SW 1271 (cell line): Measurements from ENCODE around the gene KRT7.
"Not testable (repeated sequence)": the region's sequence is repeated elsewhere in the genome, so short reads cannot be mapped to it uniquely, and the experiment has no call there.

ENCODE experiments used
- DNase-seq, 2 experiments: peaks; one replicate each; lab custom pipeline; 2025; lab: John Stamatoyannopoulos, UW

The KRT7 gene

DNA sequence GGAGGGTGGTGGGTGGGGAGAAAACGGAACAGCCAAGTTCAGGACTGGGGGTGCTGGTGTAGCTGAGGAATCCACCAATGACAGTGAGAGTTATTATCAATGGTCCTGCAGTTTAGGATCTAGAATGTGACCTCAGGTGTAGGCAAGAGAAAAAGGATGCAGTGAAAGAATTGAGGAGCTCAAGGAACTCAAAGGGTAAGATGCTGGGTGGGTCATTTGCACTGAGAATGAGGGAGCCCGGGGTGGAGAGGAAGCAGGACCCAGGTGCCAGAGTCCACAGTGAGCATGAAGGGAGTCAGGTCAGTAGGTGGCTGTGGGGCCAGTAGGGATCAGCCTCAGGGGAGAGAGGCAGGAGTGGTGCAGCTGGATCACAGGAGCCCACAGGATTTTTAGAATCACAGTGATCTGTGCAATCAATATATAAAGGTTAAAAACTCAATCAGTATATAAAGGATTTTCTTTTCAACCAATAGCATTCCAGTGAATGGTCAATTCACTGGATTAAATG, 3.2 kb upstream of the KRT7 start:
- DNase-seq = no peak

DNA sequence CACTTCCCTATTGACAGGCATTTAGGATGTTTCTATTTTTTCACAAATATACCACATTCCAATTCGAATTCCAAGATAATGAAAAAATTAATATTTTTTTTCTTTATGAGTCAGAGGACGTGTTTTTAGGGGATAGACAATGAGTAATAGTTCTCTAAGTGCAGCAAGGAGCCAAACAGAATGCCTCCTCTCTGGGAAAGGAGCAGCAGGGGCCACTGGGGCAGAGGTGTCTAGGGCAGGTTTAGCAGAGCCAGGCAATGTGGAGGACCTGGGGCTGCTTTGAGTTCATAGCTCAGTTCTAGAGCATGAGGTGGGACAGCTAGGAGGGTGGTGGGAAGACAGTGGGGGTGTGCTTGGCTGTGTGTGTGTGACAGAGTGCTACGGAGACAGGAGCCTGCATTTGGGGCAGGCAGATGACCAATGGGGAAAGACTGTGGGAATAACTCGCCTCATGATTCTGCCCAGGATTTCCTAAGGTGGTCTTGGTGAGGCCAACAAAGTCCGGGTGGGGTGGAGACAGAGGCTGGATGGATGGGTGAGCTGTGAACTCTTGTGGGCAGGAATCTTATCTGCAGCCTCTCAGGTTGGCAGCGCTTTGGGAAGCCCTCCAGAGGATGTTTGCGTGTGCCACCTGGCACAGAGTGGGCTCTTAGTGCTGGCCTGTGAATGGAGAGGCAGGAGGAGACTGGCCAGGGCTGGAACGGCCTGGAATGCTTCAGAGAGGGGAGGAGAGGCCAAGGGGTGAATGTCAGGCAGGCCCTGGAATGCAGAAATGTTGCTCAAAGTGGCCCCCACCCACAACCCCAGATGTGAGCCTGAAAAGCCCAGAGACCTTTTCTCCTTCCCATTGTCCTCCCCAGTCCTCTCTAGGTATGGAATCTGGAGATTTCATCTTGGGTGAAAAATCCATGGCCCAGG, 2.4 kb upstream of the KRT7 start:
- DNase-seq = peak; percentile 22 to 84

DNA sequence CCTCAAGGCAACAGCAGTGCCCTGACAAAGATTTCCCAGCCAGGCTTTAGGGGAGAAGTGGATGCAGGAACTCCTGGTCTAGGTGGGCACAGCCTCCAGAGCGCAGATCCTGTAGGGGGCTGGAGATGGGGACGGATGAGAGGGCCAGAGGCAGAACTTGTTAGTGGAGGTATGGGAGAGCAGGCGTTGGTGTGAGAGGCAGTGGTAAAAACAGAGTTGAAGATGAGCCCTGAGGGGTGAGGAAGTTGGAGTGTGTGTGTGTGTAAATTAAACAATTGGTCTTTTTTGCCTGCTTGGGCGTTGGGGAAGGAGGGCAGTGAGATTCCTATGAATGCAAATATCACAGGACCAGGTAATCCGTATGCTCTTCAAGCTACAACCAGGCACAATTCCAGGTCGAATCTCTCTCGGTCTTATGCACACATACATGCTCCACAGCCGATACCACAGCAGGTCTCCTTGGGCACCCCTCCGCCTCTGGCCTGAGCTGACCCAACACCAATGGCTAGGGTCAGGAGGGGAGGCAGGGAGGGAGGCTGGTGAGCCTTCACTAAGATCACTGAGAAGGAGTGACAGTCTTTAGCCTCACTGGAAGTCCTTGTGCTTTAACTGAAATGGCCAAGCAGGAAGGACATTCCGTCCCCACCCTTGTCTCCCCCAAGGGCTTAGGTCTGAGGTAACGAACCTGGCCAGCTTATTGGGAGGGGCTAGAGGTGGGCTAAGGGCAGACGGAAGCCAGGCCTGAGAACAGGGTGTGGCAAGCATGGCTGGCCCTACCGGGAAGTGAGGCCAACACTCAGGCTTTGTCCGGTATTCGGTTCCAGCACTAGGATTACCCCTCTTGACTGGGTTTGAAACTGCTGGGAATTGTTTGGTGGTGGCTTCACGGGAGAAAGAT, 1.5 kb upstream of the KRT7 start:
- DNase-seq = no peak

DNA sequence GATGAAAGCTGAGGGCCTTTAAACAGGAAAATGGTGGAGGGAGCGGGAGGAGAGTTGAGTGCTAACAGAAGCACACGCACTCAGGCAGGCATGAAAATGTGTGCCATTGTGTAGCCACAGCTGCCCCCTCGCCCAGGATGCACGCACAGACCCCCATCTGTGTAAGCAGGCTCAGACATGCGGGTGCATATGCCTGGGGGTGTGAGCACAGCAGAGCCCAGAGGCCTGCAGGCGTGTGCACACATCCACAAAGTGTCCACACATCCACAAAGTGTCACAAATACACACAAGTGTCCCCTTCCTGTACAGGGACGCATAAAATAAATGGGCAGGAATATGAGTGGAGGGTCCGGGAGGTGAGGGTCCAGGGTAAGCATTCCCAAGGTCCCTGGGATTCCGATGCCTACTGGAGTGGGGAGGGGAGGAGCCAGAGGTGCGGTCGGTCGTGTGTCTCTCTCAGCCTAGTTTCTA, 805 bp upstream of the KRT7 start:
- no peak for DNase-seq

DNA sequence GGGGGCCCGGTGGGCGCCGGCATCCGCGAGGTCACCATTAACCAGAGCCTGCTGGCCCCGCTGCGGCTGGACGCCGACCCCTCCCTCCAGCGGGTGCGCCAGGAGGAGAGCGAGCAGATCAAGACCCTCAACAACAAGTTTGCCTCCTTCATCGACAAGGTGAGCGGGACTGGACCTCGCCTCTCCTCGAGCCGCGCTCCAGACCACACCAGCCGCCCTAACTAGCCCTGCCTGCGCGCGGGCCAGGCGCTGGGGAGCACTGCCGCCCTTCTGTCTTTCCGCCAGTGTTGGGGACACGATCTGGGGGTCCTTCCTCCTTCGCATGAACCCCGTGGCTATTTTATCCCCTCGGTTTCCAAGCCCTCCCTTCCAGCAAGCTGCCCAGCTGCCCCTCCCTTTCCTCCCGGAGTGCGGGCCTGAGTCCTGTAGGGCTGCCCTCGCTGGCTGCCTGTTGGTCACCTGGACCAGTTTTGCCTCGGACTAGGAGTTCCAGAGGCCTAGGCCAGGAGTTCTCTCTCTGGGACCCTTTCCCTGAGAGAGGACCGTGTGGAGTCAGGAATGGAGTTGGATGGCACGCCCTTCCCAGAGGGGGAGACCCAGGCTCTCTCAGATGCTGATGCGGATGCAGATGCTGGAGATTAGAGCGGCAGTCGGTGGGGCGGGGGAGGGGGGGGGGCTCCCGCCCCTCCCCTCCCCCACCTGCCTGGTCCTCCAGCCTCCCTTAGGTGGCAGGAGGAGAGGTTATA, 592 bp downstream of the KRT7 start:
- no peak for DNase-seq

DNA sequence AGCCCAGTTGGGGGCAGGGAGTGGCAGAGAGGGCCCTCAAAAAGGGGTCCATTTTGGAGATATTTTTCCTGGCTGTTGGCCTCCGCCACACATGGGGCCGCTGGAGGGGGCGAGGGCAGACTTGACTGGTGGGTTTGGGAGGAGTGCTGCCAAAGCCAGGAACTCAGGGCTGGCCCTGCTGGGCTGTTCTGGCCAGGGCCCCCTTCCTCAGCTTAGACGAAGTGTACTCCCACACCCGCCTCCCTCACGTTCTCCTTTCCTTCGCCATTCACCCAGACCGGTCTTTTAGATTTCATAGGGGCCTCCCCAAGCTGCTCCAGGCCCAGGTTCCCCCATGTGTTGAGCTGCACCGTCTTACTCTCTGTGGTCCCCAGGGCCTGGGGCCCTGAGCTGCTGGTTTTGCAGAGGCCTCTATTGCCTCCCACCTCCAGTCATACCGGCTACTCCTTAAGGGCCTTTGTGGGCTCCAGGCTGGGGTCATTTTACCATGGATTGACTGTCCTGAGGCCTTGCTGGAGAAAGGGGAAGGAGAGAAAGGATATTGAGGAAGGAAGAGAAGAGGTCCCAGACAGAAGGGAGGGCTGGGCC, 1.3 kb downstream of the KRT7 start:
- no peak for DNase-seq

DNA sequence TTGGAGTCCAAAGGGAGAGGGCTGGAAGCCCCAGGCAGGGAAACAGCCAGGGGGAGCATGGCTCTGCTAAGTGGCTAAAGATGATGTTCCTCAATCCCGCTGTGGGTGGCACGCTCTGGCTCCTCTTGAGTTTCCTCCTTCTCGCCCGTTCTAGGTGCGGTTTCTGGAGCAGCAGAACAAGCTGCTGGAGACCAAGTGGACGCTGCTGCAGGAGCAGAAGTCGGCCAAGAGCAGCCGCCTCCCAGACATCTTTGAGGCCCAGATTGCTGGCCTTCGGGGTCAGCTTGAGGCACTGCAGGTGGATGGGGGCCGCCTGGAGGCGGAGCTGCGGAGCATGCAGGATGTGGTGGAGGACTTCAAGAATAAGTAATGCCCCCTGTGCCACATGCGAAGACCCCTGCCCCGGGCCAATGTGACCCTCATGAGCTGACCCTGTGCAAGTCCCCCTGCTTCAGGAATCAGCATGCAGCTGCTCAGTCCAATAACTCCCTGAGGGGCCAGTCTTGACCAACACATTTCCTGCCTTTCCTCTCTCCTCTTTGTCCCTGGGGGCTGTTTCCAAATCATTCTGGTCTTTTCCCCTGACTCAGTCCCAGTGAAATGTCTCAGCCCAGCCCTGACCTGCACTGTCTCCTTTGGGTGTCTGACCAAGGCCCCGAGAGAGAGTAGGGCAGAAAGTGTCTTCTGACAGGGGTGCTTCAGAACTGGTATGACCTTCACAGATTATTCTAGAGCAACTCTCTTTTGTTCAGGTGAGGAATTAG, 2.1 kb downstream of the KRT7 start:
- DNase-seq = no peak

DNA sequence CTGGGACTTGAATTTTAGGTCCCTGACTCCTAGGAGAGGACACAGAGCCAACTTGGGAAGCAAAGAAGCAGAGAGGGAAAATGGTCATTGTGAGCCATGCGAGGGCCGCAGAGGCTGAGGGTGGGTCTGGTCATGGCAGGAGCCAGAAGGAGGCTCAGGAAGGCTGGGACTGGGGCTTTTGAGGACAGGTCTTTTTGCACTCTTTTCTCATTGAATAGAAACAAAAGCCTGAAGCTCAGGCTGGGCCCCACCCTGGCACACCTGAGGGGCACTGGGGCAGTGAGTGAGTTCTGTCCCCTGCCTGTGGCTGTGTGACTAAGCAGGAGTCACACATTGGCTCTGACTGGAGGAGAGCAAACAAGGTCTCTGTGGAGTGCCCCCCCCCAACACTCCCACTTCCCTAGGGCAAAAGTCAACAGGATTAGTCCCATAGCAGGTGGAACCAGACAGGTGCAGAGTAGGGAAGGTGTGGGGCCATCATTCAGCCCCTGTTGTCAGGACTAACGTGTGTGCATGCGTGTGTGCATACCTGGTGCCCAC, 2.8 kb downstream of the KRT7 start:
- DNase-seq = no peak

DNA sequence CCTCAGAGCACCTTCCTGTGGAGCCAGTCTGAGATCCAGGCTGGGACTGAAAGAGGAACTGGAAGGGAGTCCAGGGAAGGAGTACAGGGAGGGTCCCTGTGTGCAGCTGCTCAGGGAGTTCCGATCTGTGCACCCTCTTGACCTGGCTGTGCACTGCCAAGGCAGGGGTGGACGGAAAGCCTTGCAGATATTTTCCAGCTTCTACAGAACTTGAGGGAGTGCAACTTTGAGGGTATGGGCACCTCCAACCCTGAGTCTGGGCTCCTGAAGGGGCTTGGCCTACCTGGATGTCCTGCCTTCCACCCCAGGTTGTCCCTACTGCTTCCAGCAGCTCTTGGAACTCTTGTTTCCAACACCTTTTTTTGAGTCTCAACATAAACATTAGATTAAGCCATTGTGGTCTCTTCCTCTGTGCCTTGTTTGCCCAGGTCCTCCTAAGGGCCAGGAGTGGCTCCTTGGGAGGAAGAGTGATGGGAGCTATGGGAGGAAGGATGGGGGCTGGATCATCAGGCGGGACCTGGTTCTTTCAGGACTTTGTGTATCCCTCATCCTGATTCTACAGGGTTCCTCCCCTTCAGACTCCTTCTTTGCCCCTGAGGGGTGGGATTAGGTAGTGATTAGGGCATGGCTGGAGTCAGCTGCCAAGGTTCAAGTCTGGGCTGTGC, 3.5 kb downstream of the KRT7 start:
- no peak for DNase-seq

DNA sequence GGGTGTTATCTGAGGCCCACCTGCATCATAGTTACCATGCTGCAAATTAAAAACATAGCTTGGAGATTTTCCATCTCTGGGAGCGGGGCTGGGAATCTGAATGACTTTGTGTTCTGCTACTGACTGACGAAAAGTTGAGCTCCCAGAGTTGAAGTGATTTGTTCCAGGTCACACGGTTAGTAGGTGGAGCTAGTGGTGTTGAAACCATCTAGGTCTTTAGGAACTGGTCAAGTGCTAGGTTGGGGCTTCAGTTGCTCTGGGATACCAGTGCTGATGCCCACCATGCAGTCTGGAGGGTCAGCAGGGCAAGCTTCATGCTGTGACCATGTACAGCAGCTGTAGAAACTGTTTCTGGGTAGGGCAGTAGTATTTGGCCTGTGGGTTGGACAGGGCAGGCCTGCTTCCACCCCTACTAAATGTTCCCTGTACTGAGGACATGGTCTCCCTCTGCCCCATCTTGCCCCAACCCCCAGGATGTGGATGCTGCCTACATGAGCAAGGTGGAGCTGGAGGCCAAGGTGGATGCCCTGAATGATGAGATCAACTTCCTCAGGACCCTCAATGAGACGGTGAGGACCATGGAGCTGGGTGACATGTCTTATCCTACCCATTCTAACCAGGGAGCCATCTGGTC, 5.3 kb downstream of the KRT7 start:
- no peak for DNase-seq

DNA sequence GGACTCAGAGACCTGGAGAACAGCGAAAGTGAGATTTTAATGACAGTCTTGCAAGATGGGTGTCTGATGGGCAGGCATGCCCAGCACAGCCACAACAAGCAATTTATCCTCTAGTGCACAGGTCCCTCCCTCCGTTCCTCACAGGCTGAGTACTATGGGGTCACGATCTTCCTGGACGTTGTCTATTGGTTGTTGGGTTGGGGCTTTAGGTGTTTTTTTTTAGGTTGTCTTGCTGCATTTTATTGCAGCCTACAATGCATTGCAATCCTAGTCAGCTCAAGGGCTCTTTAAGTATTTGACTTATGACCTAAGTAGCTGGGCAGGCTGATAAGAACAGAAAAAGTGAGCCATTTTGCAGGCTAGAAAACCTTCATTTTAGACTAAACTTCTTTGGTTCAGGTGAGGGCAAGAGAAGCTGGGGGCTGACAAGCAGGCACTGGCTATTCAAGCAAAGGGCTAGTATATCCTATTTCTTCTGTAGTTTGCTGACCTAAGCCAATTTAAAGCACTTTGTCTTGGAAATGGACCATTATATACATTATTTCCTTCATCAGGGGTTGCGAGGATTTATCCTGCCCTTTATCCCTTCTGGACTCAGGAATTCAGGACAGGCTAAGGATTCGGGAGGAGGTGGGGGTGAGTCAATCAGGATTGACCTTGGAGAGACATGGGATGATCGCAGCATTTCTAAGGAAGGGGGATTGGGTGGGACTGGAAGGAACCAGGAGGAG, 6.0 kb downstream of the KRT7 start:
- DNase-seq = no peak

DNA sequence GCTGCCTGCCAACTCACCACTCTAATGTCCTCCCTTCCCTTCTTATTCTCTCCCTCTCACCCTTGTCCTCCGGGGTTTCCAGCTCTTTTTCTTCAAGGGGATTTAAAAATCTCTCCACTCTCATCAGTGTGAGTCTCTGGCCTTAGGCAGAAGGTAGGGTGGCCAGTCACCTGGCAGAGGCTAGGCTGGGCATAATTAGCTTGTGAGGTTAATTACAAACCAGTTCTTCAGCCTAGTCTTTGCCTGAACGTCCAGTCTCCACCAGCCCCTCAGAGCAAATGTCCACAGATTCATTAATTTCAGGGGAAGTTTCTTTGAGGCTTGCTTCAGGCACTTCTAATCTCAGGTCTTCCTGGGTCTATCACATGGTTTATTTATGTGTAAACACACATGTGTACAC, 6.7 kb downstream of the KRT7 start:
- DNase-seq = no peak

DNA sequence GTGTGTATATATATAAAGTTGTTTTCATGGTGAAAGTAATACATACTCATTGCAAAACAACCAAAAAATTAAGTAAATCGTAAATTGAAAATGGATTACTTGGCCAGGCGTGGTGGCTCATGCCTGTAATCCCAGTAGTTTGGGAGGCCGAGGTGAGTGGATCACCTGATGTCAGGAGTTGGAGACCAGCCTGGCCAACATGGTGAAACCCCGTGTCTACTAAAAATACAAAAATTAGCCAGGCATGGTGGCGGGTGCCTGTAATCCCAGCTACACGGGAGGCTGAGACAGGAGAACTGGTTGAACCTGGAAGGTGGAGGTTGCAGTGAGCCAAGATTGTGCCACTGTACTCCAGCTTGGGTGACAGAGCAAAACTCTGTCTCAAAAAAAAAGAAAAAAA, 7.2 kb downstream of the KRT7 start:
- not testable (repeated sequence) for DNase-seq

DNA sequence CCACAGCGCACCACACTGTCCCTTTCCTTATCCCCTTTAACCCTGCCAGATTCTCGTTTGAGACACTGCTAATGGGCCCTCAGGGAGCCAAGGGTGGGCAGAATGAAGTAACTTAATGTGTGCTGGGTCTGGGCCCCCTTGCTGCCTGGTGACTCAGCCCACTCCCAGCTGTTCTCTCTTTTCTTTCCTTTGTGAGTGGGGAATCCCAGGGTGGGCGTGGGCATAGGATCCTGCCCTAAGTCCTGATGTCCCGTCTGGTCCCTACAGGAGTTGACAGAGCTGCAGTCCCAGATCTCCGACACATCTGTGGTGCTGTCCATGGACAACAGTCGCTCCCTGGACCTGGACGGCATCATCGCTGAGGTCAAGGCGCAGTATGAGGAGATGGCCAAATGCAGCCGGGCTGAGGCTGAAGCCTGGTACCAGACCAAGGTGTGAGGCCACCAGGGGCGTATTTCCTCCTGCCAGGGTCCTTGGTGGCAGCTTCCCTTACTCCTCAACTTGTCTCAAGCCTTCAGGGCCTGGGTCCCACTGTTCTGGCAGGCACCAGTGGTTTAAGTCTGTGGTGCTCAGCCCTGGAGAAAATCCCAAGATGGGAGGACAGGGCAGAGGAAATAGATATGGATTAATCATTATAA, 8.3 kb downstream of the KRT7 start:
- no peak for DNase-seq

DNA sequence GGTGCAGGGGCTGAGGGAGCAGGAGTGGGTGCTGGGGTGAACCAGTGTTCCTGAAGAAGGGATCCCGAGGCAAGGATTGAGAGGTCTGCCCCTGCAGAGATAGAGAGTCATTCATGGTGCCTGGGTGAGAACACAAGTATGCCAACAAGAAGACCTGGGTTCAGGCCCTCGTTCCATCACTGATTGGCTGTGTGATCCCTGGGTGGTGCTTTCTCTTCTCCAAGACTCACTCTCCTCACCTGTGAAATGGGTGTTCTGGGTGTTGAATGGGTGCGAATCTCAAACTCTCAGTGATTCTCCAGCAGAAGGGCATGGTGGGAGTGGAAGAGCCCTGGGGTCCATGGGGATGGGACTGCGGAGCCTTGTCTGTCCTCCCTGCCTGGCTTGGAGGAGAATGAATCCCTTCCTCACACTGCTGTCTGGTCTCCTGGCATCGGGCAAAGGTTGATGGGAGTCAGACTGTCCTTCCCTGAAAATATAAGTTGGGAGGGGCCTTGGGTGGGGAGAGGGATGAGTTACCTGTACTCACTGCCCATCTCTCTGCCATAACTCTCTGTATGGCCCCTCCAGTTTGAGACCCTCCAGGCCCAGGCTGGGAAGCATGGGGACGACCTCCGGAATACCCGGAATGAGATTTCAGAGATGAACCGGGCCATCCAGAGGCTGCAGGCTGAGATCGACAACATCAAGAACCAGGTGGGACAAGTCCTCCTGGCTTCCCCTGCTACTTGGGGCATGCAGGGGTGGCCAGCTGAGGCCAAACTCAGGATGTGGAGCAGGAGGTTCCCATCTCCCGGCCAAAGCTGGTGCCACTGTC, 9.6 kb downstream of the KRT7 start:
- no peak for DNase-seq

DNA sequence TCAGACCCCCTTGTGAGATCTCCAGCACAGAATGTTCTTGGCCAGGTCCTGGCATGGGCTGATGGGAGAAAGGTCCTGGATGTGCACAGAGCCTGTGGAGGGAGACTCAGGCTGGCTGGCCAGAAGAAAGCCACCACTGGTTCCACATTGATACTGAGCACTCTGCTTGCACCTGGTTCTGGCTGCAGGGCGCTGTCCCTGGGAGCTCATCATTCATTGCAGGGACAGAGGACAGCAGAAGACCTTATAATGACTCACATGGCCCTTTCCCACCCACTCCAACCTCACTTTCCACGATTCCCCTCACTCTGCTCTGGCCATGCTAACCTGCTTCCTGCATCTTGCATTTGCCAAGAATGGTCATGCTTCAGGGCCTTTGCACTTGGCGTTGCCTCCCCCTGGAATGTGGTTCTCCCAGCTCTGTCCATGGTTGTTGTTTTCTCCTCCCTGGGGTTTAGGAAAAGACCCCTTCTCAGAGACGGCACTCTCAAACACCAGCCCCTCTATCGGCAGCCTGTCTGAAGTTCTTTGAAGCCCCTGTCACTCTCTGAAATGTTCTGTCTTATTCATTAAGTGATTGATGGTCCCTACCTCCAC, 10.3 kb downstream of the KRT7 start:
- DNase-seq = no peak
